Loucy (cell line): ENCODE data around the gene RNF130.

Experiments
- CTCF ChIP-seq: fragments of 200-600 bp; sonication (generic); conservative IDR thresholded peaks from 2 replicates; pipeline ENCODE4 v1.5.1; 2014; ENCODE audit warnings: mild to moderate bottlenecking, antibody characterized with exemption, low read length
- EZH2phosphoT487 ChIP-seq: fragments of 200-600 bp; IDR thresholded peaks from 2 replicates; pipeline ENCODE4 v1.6.1; 2018; ENCODE audit warnings: antibody characterized with exemption, mild to moderate bottlenecking, moderate library complexity, borderline replicate concordance

- TF ChIP-seq CTCF = no peak
- no peak for TF ChIP-seq EZH2phosphoT487
These were observed 68.4 kb downstream of the RNF130 start for GRCh38 chr5:180003127-180003526.
